ENCODE data around the gene TOR1AIP2.

Gene TOR1AIP2

DNA sequence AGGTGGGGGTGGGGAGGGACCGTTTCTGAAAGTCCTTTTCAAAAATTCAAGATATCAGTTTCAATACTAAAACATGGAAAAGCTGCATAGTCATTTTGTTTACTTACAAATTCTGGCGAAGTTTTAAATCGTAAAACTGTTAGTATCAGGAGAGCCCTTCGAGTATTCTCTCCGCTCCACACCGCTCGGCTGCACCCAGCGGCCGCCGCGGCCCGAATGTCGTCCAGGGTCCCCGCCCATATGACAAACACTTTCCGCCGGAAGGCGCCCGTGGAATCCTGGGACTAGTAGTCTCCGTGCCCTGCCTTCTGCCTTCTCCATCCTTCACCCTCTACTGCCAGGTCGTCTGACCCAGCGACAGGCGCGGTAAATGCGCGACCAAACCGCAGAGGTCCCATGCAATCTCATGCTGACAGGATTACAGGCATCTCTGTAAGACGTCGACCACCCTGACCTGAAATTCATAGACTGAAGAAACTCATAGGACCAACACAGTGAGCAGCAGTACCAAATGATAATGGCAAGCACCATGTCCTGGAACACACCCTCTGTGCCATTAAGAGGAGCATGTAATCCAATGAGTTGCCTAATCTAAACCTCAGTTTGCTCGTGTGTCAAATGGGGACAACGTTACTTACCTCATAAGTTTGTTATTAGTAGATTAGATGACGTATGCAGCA is at the start of gene TOR1AIP2:
Gene TOR1AIP2 (minus strand): TSS at position 218 of the 680 bp plus-strand sequence. CDS start 25,138 bp downstream, outside the sequence.
- peak; percentile 25 for DNase-seq (ENCODE audit: low read depth, low spot score)

DNA sequence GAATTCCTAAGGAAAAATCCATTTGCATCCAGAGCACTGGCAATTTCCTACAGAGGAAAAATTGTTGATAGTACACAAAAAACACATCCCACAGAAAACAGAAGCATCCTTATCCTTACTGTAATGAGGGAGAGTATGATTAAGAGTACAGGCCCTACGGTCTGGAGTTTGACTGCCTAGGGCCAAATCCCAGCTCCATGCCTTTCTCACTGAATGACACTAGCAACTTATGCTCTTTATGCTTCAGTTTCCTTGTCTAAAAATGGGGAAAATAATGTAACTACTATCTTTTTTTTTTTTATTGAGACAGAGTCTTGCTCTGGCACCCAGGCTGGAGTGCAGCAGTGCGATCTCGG is 49.2 kb upstream of the TOR1AIP2 start:
- no peak for DNase-seq (ENCODE audit: low read depth, low spot score)

DNA sequence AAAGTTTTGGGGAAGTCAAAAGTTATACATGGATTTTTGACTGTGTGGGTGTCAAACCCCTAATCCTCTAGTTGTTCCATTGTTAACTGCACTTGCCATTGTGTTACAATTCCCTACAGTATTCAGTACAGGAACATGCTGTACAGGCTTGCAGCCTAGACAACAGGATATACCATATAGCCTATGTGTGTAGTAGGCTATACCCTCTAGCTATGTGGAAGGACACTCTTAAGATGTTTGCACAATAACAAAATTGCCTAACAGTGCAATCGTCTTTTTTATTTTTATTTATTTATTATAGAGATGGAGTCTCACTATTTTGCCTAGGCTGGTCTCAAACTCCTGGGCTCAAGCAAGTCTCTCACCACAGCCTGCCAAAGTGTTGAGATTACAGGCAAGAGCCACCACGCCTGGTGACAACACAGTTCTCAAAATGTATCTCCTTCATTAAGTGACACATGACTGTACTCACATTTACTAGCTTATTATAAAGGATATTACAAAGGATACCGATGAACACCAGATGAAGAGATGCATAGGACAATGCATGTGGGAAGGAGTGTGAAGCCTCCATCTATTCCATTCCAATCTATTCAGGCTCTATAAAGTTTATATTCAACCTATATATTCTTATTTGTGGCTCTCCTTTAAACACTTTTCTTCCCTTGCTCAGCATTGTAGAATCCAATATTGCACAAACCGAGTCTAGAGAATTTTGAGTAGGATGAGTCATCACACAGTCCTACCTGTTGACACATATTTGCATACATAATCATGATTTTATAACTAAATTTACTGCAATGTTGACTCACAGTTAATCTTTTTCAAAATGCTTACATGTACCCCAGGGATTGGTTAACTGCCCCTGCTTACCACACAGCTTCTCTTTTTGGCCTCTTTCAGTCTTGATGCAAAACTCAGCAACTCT is 48.6 kb upstream of the TOR1AIP2 start:
- no peak for DNase-seq (ENCODE audit: low read depth, low spot score)

DNA sequence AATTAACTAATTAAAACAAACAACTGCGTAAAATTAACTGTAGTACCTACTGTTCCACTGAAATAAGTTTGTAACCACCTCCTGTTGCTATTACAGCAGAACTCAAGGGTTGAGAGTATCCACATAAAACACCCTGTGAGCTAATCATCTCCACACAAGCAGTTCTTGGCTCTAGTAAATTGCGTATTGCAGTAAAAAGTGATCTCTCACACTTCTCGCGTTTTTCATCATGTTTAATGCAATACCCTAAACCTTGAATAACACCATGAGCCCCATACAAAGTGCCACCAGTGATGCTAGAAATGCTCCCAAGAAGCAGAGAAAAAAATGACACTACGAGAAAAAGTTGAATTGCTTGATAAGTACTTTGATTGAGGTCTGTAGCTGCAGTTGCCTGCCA is 47.7 kb upstream of the TOR1AIP2 start:
- no peak for DNase-seq (ENCODE audit: low read depth, low spot score)

DNA sequence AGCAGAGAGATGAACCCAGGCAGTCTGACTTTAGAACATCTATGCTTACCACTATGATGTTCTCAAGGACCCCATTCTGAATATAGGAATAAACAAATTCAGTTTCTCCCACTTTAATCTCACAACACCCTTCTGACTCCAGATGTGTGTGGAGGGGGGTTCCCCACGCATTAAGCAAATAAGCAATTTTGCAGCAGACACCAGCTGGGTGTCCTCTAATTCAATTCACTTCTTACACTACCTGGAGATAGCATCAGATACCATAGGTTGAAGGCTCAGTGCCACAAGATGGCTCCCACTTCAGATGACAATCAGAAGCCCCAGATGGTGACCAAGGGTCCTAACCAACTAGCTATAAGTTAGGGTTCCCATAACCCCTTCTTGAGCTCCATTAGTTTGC is 46.7 kb upstream of the TOR1AIP2 start:
- no peak for DNase-seq (ENCODE audit: low read depth, low spot score)

DNA sequence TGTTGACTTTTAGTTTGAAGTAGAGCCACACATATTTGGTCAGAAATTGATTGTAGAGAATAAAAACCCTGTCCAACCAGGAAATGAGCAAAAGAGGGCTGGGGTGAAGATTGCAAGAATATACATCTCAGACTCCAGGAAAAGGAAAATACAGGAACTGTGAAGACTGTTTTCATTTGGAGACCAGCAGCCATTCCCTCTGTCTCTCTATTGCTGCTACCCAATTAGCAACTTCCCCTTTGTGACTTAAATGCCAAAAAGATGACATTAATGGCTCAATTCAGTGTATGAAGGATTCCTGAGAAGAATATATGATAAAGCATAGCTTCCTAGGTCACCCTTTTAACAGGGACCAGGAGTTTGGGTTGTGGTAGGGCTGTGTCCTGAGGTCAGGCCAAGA is 45.4 kb upstream of the TOR1AIP2 start:
- DNase-seq (ENCODE audit: low read depth, low spot score) = no peak

DNA sequence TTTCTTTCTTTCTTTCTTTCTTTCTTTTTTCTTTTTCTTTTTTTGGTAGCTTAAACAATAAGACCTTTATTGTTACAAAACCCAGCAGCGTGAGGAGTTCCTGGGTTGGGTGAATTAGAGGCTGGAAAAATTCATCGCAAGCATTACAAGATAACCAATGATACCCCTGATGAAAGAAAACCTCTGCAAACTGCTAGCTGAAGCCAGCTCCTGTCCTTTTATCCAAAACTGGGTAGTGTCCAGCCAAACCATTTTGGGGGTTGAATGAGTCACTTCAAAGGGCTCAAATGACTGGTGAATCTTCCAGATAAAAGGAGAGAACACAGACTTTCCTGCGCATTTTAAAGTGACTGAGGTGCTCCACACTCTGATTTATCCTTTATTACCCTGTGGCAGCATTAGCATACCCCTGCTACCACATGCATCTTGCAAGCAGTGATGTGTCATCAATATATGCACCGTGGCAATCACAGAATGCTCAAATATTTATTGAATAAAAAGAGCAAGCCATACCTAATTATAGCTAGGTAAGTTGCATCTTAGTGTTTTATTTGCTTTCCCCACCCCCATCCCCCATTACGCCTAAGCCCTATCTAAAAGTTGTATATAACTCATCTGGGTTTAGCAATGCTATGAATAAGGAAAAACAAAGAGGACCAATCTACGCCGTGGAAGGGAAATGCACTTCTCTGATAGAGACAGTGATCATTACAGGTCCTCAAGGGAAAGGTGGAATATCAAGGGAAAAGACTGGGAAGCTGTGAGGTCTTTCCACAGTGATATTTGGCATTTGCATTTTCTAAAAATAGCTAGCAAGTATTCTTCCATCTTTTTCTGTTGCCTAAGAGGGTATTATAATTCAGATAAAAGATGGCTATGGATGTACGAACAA is 44.6 kb upstream of the TOR1AIP2 start:
- no peak for DNase-seq (ENCODE audit: low read depth, low spot score)

DNA sequence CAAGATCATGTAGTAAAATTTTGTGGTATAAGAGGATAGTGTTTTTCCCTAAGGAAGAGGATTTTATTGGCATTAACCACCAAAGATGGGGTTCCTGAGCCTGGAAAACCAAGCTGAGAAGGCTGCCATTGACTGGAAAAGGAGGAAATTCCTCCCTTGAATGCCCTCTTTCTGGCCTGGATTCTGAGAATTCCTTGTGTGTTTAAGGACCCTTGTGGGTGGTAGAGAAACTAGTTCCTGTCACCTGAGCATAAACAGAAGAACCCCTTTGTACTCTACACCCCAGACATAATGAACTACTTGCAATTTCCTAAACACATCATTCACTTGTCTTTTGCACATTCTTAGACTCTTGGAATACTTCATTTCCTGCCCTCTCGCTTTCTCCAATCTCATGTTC is 43.9 kb upstream of the TOR1AIP2 start:
- no peak for DNase-seq (ENCODE audit: low read depth, low spot score)

DNA sequence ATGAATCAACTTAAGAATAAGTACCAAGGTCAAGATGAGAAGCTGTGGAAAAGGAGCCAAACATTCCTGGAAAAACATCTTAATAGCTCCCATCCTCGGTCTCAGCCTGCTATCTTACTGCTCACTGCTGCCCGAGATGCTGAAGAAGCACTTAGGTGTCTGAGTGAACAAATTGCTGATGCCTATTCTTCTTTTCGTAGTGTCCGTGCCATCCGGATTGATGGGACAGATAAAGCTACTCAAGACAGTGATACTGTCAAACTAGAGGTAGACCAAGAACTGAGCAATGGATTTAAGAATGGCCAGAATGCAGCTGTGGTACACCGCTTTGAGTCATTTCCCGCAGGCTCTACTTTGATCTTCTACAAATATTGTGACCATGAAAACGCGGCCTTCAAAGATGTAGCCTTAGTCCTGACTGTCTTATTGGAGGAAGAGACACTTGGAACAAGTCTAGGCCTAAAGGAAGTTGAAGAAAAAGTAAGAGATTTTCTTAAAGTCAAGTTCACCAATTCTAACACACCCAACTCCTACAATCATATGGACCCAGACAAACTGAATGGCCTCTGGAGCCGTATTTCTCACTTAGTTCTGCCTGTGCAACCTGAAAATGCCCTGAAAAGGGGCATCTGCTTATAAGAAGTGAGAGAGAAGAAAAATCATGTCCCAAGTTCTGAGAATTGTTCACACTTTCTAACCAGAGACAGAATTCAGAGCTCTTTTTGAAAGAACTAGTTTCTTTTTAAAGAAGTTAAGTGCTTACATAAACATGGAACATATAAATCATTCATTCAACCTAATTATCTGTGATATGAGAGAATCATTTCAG is 40.2 kb upstream of the TOR1AIP2 start:
- DNase-seq (ENCODE audit: low read depth, low spot score) = no peak

DNA sequence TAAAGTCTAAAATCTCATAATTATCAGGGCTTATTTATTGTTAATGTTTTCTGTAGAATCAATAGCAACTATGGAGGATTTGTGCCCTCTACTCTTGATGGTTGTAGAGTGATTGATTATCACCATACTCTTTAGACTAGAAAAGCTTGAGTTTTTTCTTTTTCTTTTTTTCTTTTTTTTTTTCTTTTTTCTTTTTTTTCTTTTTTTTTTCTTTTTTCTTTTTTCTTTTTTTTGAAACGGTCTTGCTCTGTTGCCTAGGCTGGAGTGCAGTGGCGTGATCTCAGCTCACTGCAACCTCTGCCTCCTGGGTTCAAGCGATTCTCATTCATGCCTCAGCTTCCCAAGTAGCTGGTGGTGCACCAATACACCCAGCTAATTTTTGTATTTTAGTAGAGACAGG is 34.2 kb upstream of the TOR1AIP2 start:
- DNase-seq (ENCODE audit: low read depth, low spot score) = no peak

DNA sequence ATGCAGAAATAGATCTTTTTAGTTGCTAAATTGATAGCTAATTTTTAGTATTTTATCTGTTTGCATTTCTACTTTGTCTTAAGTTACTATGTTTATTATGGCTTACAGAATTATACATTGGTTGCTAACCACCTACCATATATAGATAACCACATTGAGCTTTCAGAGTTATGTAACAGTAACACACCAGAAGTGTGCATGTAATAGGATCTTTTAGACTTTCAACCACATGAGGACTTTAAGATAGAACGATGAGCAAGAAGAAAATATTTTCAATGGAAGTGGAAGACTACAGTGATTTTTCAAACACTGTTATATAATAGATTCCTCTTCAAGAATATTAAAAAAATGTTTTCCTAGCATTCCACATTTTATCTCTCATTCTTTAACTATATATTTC is 33.3 kb upstream of the TOR1AIP2 start:
- no peak for DNase-seq (ENCODE audit: low read depth, low spot score)

DNA sequence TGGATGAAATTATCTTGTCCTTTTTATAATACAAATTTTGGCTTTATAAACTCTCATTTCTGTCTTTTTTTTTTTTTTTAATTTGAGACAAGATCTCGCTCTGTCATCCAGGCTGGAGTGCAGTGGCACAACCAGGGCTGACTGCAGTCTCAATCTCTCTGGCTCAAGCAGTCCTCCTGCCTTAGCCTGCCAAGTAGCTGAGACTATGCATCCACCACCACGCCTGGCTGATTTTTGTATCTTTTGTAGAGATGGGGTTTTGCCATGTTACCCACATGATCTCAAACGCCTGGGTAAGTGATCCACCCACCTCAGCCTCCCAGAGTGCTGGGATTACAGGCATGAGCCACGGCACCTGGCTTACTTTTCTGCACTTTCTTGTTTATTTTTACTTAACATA is 12.0 kb upstream of the TOR1AIP2 start:
- DNase-seq (ENCODE audit: low read depth, low spot score) = no peak

DNA sequence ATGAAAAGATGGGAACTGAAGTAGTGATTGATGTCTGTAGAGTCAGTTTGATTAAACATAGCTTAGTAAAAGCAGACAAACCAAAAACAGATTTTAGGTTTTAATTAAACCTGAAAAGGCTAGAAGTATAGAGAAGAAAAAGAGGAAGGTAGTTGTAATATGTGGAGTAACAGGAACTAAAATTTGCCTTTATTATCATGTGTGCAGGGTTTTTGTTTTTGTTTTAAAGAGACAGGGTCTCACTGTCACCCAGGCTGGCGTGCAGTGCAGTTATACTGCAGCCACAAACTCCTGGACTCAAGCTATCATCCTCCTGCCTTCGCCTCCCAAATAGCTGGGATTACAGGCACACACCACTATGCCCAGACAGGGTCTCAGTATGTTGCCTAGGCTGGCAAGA is 10.5 kb upstream of the TOR1AIP2 start:
- DNase-seq (ENCODE audit: low read depth, low spot score) = no peak

DNA sequence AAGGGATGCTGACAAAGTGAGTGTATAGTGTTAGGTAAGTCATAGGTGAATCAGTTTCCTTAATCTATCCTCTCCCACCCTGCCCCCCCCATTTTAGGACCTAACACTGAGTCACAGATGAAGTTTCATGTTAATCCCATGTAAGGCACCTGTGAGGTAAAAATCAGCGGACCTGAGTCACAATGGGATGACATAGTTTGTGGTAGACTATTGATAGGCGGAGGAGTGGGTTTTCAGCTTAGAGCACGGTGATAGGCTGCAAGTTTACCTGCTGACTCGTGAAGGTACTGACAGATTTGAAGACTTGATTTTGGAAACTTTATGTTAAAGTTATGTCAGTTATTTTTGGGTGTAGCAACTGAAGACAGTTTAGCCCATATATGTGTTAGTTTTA is 6.1 kb upstream of the TOR1AIP2 start:
- DNase-seq (ENCODE audit: low read depth, low spot score) = no peak

DNA sequence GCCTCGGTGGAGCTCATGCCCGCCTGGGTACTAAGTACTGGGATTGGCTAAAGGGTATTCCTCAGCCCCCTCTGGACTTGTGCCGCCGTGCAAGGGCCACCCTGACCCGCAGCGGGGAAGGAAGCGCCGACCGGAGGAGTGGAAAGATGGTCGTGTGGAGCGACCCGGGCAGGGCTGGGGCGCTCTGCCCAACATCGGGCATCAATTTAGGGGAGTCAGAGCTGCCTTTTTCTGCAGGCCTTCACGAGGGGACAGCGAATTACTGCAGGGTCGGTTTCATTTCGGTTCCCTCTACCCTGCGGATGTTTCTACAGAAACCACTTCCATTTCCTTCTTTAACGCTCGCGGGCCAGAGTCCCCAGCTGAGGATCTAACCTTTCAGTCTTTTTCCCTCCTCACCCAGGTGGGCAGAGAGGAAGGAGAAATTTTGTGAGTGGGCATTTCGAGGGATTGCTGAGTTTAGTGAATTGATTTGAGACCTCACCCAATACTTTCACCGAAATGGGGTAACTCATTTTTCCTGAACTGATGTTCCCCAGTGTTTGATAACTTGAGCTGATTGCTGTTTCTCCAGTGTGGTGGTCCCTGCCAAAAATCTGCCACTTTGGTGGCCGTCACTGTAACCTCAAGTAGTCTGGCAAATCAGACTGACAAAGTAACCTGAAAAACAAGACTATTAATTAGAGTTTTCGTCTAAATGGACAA is 5.6 kb upstream of the TOR1AIP2 start:
- DNase-seq (ENCODE audit: low read depth, low spot score) = no peak

DNA sequence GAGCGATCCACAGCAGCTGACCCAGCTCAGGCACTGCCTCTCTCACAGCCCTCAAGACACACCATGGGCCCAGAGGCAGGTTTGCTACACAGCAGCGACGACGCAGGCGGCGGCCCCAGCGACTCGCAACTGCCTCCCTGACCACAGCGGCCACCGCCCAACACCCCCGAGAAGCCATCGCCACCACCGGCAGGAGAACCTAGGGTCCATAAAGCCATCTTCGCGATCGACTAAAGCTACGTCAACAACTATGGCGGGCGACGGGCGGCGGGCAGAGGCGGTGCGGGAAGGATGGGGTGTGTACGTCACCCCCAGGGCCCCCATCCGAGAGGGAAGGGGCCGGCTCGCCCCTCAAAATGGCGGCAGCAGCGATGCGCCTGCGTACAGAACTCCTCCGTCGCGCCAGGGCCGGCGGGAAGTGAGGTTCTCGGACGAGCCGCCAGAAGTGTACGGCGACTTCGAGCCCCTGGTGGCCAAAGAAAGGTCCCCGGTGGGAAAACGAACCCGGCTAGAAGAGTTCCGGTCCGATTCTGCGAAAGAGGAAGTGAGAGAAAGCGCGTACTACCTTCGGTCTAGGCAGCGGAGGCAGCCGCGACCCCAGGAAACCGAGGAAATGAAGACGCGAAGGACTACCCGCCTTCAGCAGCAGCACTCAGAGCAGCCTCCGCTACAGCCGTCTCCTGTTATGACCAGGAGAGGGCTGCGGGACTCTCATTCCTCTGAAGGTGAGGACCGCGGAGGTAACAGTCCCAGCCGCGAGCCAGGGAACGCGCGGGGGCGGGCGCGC is 4.8 kb upstream of the TOR1AIP2 start, which contains the start of gene TOR1AIP1:
Gene TOR1AIP1 (plus strand): TSS at position 33 of the 787 bp plus-strand sequence. CDS start 218 bp downstream, at position 251.
- peak; percentile 96 for DNase-seq (ENCODE audit: low read depth, low spot score)

DNA sequence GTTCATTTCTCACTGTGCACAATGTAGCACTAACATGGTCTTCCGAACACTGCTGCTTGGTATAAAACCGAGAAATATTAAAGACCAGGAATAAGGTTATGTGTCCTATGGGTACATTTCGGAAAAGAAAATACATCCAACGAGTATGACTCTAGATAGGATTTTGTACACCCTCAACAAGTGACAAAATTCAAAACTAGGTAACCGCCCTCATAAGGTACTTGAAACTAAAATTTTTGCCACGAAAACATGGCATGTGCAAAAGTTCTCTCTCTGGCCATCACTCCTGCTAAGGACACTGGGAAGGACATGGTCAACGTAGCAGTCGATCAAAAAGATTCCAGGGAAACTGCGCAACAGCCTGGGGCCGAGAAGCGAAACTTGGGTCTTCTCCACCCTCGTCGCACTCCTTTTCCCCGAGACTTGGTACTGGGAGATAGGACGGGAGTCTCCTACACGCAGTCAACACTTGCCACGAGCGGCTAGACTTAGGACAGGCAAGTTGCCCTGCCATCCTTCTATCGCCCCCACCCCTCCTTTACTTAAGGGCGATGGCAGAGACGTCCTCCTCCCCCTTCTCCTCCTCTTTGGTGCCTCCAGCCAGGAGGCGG is 4.1 kb upstream of the TOR1AIP2 start:
- DNase-seq (ENCODE audit: low read depth, low spot score) = no peak

DNA sequence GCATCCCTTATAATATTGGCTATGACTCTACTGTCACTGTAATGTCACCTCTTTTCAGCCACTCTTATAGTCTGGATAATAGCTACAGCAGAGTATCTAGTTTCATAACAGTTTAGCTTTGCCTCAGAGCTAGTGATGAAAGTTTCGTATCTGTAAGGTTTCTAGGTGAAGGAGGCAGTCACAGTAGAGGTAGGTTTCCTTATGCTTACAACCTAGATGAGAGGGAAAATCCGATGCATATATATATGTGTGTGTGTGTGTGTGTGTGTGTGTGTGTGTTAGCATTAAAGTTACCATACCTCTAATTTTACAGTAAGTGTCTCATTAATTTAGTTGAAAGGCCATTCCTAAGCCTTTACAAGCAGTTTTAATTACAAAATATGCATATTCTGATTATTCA is 2.2 kb upstream of the TOR1AIP2 start:
- DNase-seq (ENCODE audit: low read depth, low spot score) = no peak

DNA sequence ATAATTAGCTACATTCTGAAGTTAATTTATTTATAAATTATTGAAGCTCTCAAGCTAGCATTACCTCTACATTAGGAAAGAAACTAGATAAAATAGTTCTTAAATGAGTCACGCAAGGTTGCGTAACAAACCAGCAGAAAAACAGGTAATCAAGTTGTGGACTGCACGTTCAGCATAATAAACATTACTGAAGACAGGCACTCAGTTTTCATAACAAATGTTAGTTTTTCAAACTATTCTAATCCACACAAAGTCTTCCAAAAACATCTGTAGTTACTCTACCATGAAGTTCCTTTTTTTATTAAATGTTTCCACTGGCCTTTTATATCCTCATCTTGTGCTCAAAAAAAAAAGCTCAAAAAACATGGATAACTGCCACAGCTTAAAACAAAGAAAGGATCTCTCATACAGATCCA is 1.3 kb downstream of the TOR1AIP2 start:
- no peak for DNase-seq (ENCODE audit: low read depth, low spot score)
